ENCODE data around the gene PRKCH.

The PRKCH gene

GRCh38 chr14:61535032-61535431, 213.7 kb downstream of the PRKCH start:
- H3K9ac ChIP-seq (ENCODE audit: low read depth, low read length, poor library complexity) = no peak overlapping the region
- H4K8ac ChIP-seq (ENCODE audit: low read depth, low read length) = no peak overlapping the region
- H3K4me3 ChIP-seq (ENCODE audit: low read length in 2 of 2) = no peak overlapping the region
- no peak overlapping the region for H2BK15ac ChIP-seq (ENCODE audit: low read length)
- DNase-seq (ENCODE audit: low spot score) = no peak
- no peak overlapping the region for H3K18ac ChIP-seq (ENCODE audit: low read length)
- no peak overlapping the region for H2BK12ac ChIP-seq (ENCODE audit: low read length)
- H3K4me2 ChIP-seq (ENCODE audit: insufficient read depth, low read length, poor library complexity, severe bottlenecking) = no peak overlapping the region
- no peak overlapping the region for H2BK5ac ChIP-seq (ENCODE audit: low read length)
- no peak overlapping the region for H4K91ac ChIP-seq (ENCODE audit: low read depth, low read length, poor library complexity)
- peaks cover 0 to 5% (median 0%) of the 10 kb centered on the region in 3 experiments for H3K27me3 ChIP-seq (ENCODE audit: control insufficient read depth in 3 of 3, insufficient read depth in 3 of 3, low read depth in 1 of 3, low read length in 3 of 3)
- H3K4me1 ChIP-seq (ENCODE audit: control insufficient read depth in 2 of 2, insufficient read depth in 1 of 2, low read depth in 1 of 2, low read length in 2 of 2) = peaks cover 9 to 13% of the 10 kb centered on the region in 2 donors
- no peak overlapping the region for H3K14ac ChIP-seq (ENCODE audit: low read length)
- H2AFZ ChIP-seq (ENCODE audit: low read length) = no peak overlapping the region
- no peak overlapping the region for H2BK120ac ChIP-seq (ENCODE audit: low read depth, low read length)
- no peak overlapping the region for H3K27ac ChIP-seq (replicated peaks; ENCODE audit: low read length)
- no peaks in the 10 kb centered on the region for H3K36me3 ChIP-seq (replicated peaks in 1 of 2; ENCODE audit: control insufficient read depth in 2 of 2, insufficient read depth in 2 of 2, low read length in 2 of 2)
- H3K4ac ChIP-seq (ENCODE audit: low read length) = no peak overlapping the region
- H3K23ac ChIP-seq (ENCODE audit: low read depth, low read length, poor library complexity) = no peak overlapping the region
- no CpG with 5 or more reads among the region's 1 CpG for WGBS, 2 donors (ENCODE audit: extremely low coverage in 2 of 2, insufficient read length in 2 of 2, insufficient replicate concordance in 1 of 2)
- H3K79me1 ChIP-seq (ENCODE audit: low read depth, low read length) = no peaks in the 10 kb centered on the region
- H3K9me3 ChIP-seq (replicated peaks in 1 of 2; ENCODE audit: control insufficient read depth in 2 of 2, insufficient read depth in 1 of 2, low read depth in 1 of 2, low read length in 2 of 2) = no peaks in the 10 kb centered on the region
- no peak overlapping the region for H2AK5ac ChIP-seq (ENCODE audit: low read depth, low read length)

- H3K4me3 ChIP-seq (ENCODE audit: low read length in 2 of 2) = no peak overlapping the region
- H3K14ac ChIP-seq (ENCODE audit: low read length) = no peak overlapping the region
- no peak overlapping the region for H2AFZ ChIP-seq (ENCODE audit: low read length)
- no peak overlapping the region for H2BK5ac ChIP-seq (ENCODE audit: low read length)
- no peak overlapping the region for H3K4me2 ChIP-seq (ENCODE audit: insufficient read depth, low read length, poor library complexity, severe bottlenecking)
- no peak overlapping the region for H3K23ac ChIP-seq (ENCODE audit: low read depth, low read length, poor library complexity)
- peaks cover 0 to 5% (median 0%) of the 10 kb centered on the region in 3 experiments for H3K27me3 ChIP-seq (ENCODE audit: control insufficient read depth in 3 of 3, insufficient read depth in 3 of 3, low read depth in 1 of 3, low read length in 3 of 3)
- no peak overlapping the region for H4K8ac ChIP-seq (ENCODE audit: low read depth, low read length)
- no peak overlapping the region for H3K9ac ChIP-seq (ENCODE audit: low read depth, low read length, poor library complexity)
- H3K27ac ChIP-seq (replicated peaks; ENCODE audit: low read length) = no peak overlapping the region
- no peak overlapping the region for H2BK120ac ChIP-seq (ENCODE audit: low read depth, low read length)
- H3K9me3 ChIP-seq (replicated peaks in 1 of 2; ENCODE audit: control insufficient read depth in 2 of 2, insufficient read depth in 1 of 2, low read depth in 1 of 2, low read length in 2 of 2) = no peaks in the 10 kb centered on the region
- peak overlapping the region; percentile 44 for H4K91ac ChIP-seq (ENCODE audit: low read depth, low read length, poor library complexity)
- H3K4ac ChIP-seq (ENCODE audit: low read length) = no peak overlapping the region
- DNase-seq (ENCODE audit: low spot score) = no peak
- WGBS, 2 donors (ENCODE audit: extremely low coverage in 2 of 2, insufficient read length in 2 of 2, insufficient replicate concordance in 1 of 2) = no CpG with 5 or more reads among the region's 4 CpGs
- H3K79me1 ChIP-seq (ENCODE audit: low read depth, low read length) = no peaks in the 10 kb centered on the region
- no peak overlapping the region for H2BK12ac ChIP-seq (ENCODE audit: low read length)
- H3K18ac ChIP-seq (ENCODE audit: low read length) = no peak overlapping the region
- peaks cover 9 to 13% of the 10 kb centered on the region in 2 donors for H3K4me1 ChIP-seq (ENCODE audit: control insufficient read depth in 2 of 2, insufficient read depth in 1 of 2, low read depth in 1 of 2, low read length in 2 of 2)
- H3K36me3 ChIP-seq (replicated peaks in 1 of 2; ENCODE audit: control insufficient read depth in 2 of 2, insufficient read depth in 2 of 2, low read length in 2 of 2) = no peaks in the 10 kb centered on the region
- no peak overlapping the region for H2BK15ac ChIP-seq (ENCODE audit: low read length)
- no peak overlapping the region for H2AK5ac ChIP-seq (ENCODE audit: low read depth, low read length)
Measured at GRCh38 chr14:61535458-61535857, 214.1 kb downstream of the PRKCH start.

- Histone ChIP-seq H3K23ac (ENCODE audit: low read depth, low read length, poor library complexity) (no peak overlapping the region), H2AK5ac (ENCODE audit: low read depth, low read length) (no peak overlapping the region), H2BK12ac (ENCODE audit: low read length) (no peak overlapping the region), H4K91ac (ENCODE audit: low read depth, low read length, poor library complexity) (no peak overlapping the region), H2AFZ (ENCODE audit: low read length) (no peak overlapping the region), H3K27me3 (ENCODE audit: control insufficient read depth in 3 of 3, insufficient read depth in 3 of 3, low read depth in 1 of 3, low read length in 3 of 3) (peaks cover 0 to 5% (median 0%) of the 10 kb centered on the region in 3 experiments), H3K27ac (replicated peaks; ENCODE audit: low read length) (no peak overlapping the region), H4K8ac (ENCODE audit: low read depth, low read length) (no peak overlapping the region), H3K79me1 (ENCODE audit: low read depth, low read length) (no peaks in the 10 kb centered on the region), H3K14ac (ENCODE audit: low read length) (no peak overlapping the region), H3K4me2 (ENCODE audit: insufficient read depth, low read length, poor library complexity, severe bottlenecking) (no peak overlapping the region), H3K4me3 (ENCODE audit: low read length in 2 of 2) (no peak overlapping the region), H3K9me3 (replicated peaks in 1 of 2; ENCODE audit: control insufficient read depth in 2 of 2, insufficient read depth in 1 of 2, low read depth in 1 of 2, low read length in 2 of 2) (no peaks in the 10 kb centered on the region), H3K9ac (ENCODE audit: low read depth, low read length, poor library complexity) (no peak overlapping the region), H3K4ac (ENCODE audit: low read length) (no peak overlapping the region), H2BK5ac (ENCODE audit: low read length) (no peak overlapping the region), H2BK15ac (ENCODE audit: low read length) (no peak overlapping the region), H3K4me1 (ENCODE audit: control insufficient read depth in 2 of 2, insufficient read depth in 1 of 2, low read depth in 1 of 2, low read length in 2 of 2) (peaks cover 9 to 13% of the 10 kb centered on the region in 2 donors), H2BK120ac (ENCODE audit: low read depth, low read length) (no peak overlapping the region), H3K18ac (ENCODE audit: low read length) (no peak overlapping the region), H3K36me3 (replicated peaks in 1 of 2; ENCODE audit: control insufficient read depth in 2 of 2, insufficient read depth in 2 of 2, low read length in 2 of 2) (no peaks in the 10 kb centered on the region)
- no peak for DNase-seq (ENCODE audit: low spot score)
- no CpG with 5 or more reads among the region's 12 CpGs for WGBS, 2 donors (ENCODE audit: extremely low coverage in 2 of 2, insufficient read length in 2 of 2, insufficient replicate concordance in 1 of 2)
Measured at GRCh38 chr14:61536661-61537562, 215.5 kb downstream of the PRKCH start.

GRCh38 chr14:61537563-61538463, 216.4 kb downstream of the PRKCH start:
- Histone ChIP-seq H2BK15ac (ENCODE audit: low read length) (no peak overlapping the region), H3K18ac (ENCODE audit: low read length) (no peak overlapping the region), H3K9me3 (replicated peaks in 1 of 2; ENCODE audit: control insufficient read depth in 2 of 2, insufficient read depth in 1 of 2, low read depth in 1 of 2, low read length in 2 of 2) (no peaks in the 10 kb centered on the region), H3K4me2 (ENCODE audit: insufficient read depth, low read length, poor library complexity, severe bottlenecking) (no peak overlapping the region), H4K8ac (ENCODE audit: low read depth, low read length) (peak overlapping the region; percentile 19), H3K4ac (ENCODE audit: low read length) (no peak overlapping the region), H2AK5ac (ENCODE audit: low read depth, low read length) (no peak overlapping the region), H3K27ac (replicated peaks; ENCODE audit: low read length) (no peak overlapping the region), H2BK5ac (ENCODE audit: low read length) (no peak overlapping the region), H2BK120ac (ENCODE audit: low read depth, low read length) (no peak overlapping the region), H3K79me1 (ENCODE audit: low read depth, low read length) (no peaks in the 10 kb centered on the region), H3K4me3 (ENCODE audit: low read length in 2 of 2) (no peak overlapping the region), H2BK12ac (ENCODE audit: low read length) (no peak overlapping the region), H3K23ac (ENCODE audit: low read depth, low read length, poor library complexity) (no peak overlapping the region), H3K27me3 (ENCODE audit: control insufficient read depth in 3 of 3, insufficient read depth in 3 of 3, low read depth in 1 of 3, low read length in 3 of 3) (peaks cover 0 to 5% (median 0%) of the 10 kb centered on the region in 3 experiments), H3K9ac (ENCODE audit: low read depth, low read length, poor library complexity) (no peak overlapping the region), H4K91ac (ENCODE audit: low read depth, low read length, poor library complexity) (no peak overlapping the region), H3K4me1 (ENCODE audit: control insufficient read depth in 2 of 2, insufficient read depth in 1 of 2, low read depth in 1 of 2, low read length in 2 of 2) (peaks cover 9 to 13% of the 10 kb centered on the region in 2 donors), H3K14ac (ENCODE audit: low read length) (no peak overlapping the region), H3K36me3 (replicated peaks in 1 of 2; ENCODE audit: control insufficient read depth in 2 of 2, insufficient read depth in 2 of 2, low read length in 2 of 2) (no peaks in the 10 kb centered on the region), H2AFZ (ENCODE audit: low read length) (peak overlapping the region; percentile 62)
- DNase-seq (ENCODE audit: low spot score) = no peak
- WGBS, 2 donors (ENCODE audit: extremely low coverage in 2 of 2, insufficient read length in 2 of 2, insufficient replicate concordance in 1 of 2) = no CpG with 5 or more reads among the region's 8 CpGs

Measured in neuronal stem cell (in vitro differentiated cells).